ENCODE results near the gene ZC3H11A. TPM values are rescaled to one million over a fixed set of nuclear protein-coding genes. Genes with fewer than 3 reads are reported as not detected.

ZC3H11A gene
- total RNA-seq, 1 donor from 2014 or later: 50.1 TPM

GRCh38 chr1:203813581-203814341 lies 18.3 kb downstream of the ZC3H11A start:
- no peak for DNase-seq
- Histone ChIP-seq H3K9me3 (replicated peaks) (no peaks in the 10 kb centered on the region), H3K27me3 (ENCODE audit: low read depth) (no peaks in the 10 kb centered on the region), H3K4me1 (no peaks in the 10 kb centered on the region), H3K36me3 (peaks cover 76% of the 10 kb centered on the region), H3K4me3 (no peak overlapping the region), H3K27ac (replicated peaks) (no peak overlapping the region)
- TF ChIP-seq, protein P1, sequence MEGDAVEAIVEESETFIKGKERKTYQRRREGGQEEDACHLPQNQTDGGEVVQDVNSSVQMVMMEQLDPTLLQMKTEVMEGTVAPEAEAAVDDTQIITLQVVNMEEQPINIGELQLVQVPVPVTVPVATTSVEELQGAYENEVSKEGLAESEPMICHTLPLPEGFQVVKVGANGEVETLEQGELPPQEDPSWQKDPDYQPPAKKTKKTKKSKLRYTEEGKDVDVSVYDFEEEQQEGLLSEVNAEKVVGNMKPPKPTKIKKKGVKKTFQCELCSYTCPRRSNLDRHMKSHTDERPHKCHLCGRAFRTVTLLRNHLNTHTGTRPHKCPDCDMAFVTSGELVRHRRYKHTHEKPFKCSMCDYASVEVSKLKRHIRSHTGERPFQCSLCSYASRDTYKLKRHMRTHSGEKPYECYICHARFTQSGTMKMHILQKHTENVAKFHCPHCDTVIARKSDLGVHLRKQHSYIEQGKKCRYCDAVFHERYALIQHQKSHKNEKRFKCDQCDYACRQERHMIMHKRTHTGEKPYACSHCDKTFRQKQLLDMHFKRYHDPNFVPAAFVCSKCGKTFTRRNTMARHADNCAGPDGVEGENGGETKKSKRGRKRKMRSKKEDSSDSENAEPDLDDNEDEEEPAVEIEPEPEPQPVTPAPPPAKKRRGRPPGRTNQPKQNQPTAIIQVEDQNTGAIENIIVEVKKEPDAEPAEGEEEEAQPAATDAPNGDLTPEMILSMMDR (IDR thresholded peaks at IDR 0.05; ENCODE audit: borderline replicate concordance): no peak
- intact Hi-C loops (cut with micrococcal nuclease): no loop called here

- intact Hi-C loops (cut with micrococcal nuclease): no loop called here
- no peaks in the 10 kb centered on the region for H3K27me3 ChIP-seq (ENCODE audit: low read depth)
Observed at GRCh38 chr1:203818399-203818798, 23.0 kb downstream of the ZC3H11A start.

GRCh38 chr1:203823306-203823705 lies 27.9 kb downstream of the ZC3H11A start:
- no peak for DNase-seq
- Histone ChIP-seq H3K9me3 (replicated peaks) (no peaks in the 10 kb centered on the region), H3K27ac (replicated peaks) (no peak overlapping the region), H3K36me3 (peaks cover 81% of the 10 kb centered on the region), H3K4me3 (no peak overlapping the region), H3K4me1 (peaks cover 6% of the 10 kb centered on the region), H3K27me3 (ENCODE audit: low read depth) (no peaks in the 10 kb centered on the region)
- intact Hi-C loops (cut with micrococcal nuclease): no loop called here
- TF ChIP-seq, protein P1 (IDR thresholded peaks at IDR 0.05; ENCODE audit: borderline replicate concordance): no peak

More at GRCh38 chr1:203818399-203818798, 23.0 kb downstream of the ZC3H11A start:
- no peak for DNase-seq
- Histone ChIP-seq H3K4me1 (peaks cover 6% of the 10 kb centered on the region), H3K27ac (replicated peaks) (no peak overlapping the region), H3K4me3 (no peak overlapping the region), H3K36me3 (peaks cover 90% of the 10 kb centered on the region), H3K9me3 (replicated peaks) (no peaks in the 10 kb centered on the region)
- TF ChIP-seq, protein P1 (IDR thresholded peaks at IDR 0.05; ENCODE audit: borderline replicate concordance): no peak

GRCh38 chr1:203826175-203826574 lies 30.8 kb downstream of the ZC3H11A start:
- no peak for DNase-seq
- H3K27ac ChIP-seq (replicated peaks): no peak overlapping the region
- H3K4me1 ChIP-seq: peaks cover 6% of the 10 kb centered on the region
- intact Hi-C loops (cut with micrococcal nuclease): no loop called here
- H3K4me3 ChIP-seq: no peak overlapping the region
- H3K27me3 ChIP-seq (ENCODE audit: low read depth): no peaks in the 10 kb centered on the region
- TF ChIP-seq, protein P1 (IDR thresholded peaks at IDR 0.05; ENCODE audit: borderline replicate concordance): no peak
- peaks cover 81% of the 10 kb centered on the region for H3K36me3 ChIP-seq
- H3K9me3 ChIP-seq (replicated peaks): no peaks in the 10 kb centered on the region

DNA sequence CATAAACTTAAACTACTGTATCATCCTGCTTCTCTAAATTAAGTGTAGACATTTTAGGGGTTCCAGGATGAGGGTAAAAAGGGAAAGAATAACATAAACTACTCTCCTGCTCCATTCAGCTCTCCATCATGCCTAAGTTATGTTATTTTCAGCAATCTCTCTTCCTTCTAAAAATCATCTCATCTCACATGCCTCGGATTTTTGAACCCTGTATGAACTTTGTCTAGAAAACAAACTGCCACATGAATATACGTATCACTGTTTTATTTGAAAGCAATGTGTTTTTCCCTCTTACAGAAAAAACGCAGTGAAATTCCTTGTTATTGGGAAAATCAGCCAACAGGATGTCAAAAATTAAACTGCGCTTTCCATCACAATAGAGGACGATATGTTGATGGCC lies 32.6 kb downstream of the ZC3H11A start:
- H3K9me3 ChIP-seq (replicated peaks): no peaks in the 10 kb centered on the region
- no peak for DNase-seq
- no peaks in the 10 kb centered on the region for H3K27me3 ChIP-seq (ENCODE audit: low read depth)
- peaks cover 81% of the 10 kb centered on the region for H3K36me3 ChIP-seq
- TF ChIP-seq, protein P1 (IDR thresholded peaks at IDR 0.05; ENCODE audit: borderline replicate concordance): no peak
- no peak overlapping the region for H3K27ac ChIP-seq (replicated peaks)
- intact Hi-C loops (cut with micrococcal nuclease): no loop called here
- H3K4me1 ChIP-seq: no peaks in the 10 kb centered on the region
- H3K4me3 ChIP-seq: no peak overlapping the region
